GM18505 (cell line): Measurements from ENCODE around the gene AXL.
"Not testable (repeated sequence)": the region's sequence is repeated elsewhere in the genome, so short reads cannot be mapped to it uniquely, and the experiment has no call there.

Experiments used
- ATAC-seq: cut with Tn5 transposase; IDR thresholded peaks from one replicate; pipeline ENCODE4 v1.9.1; 2021; ENCODE audit not compliant: unreplicated experiment
- POLR2A ChIP-seq: IDR thresholded peaks from 4 replicates; pipeline ENCODE4 v1.6.1; 2011; ENCODE audit warnings: borderline replicate concordance; ENCODE audit not compliant: insufficient read depth, insufficient read length; ENCODE audit errors: extremely low read depth

Gene AXL

DNA sequence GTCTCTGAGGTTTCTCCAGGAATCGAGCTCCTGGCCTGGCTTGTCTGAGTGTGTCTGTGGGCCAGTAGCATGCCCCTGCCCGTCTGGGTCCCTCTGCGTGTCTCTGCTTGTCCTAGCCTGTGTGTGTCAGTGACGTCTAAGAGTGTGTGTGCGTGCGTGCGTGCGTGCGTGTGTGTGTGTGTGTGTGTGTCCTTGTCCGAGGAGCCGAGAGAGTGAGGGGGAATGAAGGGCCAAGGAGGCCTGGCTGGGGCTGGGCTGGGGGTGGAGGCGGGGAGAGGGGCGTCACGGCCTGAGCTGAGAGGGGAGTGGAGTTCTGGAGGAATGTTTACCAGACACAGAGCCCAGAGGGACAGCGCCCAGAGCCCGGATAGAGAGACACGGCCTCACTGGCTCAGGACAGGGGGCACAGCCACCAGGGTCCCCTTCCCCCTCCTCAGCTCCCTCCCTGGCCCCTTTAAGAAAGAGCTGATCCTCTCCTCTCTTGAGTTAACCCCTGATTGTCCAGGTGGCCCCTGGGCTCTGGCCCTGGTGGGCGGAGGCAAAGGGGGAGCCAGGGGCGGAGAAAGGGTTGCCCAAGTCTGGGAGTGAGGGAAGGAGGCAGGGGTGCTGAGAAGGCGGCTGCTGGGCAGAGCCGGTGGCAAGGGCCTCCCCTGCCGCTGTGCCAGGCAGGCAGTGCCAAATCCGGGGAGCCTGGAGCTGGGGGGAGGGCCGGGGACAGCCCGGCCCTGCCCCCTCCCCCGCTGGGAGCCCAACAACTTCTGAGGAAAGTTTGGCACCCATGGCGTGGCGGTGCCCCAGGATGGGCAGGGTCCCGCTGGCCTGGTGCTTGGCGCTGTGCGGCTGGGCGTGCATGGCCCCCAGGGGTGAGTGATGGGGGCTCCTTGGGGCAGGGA lies at the start of gene AXL:
AXL (plus strand) TSS at position 609 of the 893 bp plus-strand sequence; CDS start at position 779, 170 bp downstream.
- ATAC-seq = no peak
- no peak for TF ChIP-seq POLR2A

DNA sequence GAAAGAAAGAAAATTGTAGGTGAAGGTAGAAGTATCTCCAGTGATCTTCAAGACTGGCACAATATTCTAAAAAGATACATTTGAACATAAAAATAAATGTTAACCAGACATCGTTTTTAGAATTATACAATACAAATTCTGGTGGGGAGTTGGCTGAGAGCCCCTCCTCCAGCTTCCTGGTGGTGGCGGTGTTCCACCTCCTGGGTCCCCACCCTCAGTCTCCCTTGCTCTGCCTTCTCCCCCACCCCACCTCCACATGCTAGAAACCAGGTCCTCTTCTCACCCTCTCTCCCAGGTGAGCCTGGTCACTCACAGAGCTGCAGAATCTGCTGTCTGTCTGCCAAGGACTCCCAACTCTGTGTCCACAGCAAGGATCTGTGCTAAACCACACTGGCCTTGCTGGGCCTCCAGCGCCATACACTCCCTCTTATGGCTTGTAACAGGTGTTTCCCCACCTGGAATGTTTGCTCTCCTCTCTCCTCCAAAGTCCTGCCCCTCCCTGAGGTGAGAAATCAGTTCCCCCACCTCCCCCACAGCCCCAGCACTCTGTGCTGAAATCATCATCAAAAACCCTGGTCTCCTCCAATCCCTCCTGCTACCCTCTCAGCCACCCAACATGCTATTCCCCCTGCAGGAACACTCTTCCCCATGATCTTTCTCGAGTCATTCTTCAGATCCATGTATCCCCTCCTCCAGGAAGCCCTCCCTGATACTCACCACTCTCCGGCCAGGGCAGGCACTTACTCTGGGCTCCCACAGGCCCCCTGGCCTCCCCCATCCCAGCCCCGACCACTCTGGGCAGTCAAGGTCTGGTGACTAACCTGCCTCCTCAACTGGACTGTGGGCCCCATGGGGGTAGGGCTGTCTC lies 46.5 kb upstream of the AXL start:
- no peak for TF ChIP-seq POLR2A
- ATAC-seq = no peak

DNA sequence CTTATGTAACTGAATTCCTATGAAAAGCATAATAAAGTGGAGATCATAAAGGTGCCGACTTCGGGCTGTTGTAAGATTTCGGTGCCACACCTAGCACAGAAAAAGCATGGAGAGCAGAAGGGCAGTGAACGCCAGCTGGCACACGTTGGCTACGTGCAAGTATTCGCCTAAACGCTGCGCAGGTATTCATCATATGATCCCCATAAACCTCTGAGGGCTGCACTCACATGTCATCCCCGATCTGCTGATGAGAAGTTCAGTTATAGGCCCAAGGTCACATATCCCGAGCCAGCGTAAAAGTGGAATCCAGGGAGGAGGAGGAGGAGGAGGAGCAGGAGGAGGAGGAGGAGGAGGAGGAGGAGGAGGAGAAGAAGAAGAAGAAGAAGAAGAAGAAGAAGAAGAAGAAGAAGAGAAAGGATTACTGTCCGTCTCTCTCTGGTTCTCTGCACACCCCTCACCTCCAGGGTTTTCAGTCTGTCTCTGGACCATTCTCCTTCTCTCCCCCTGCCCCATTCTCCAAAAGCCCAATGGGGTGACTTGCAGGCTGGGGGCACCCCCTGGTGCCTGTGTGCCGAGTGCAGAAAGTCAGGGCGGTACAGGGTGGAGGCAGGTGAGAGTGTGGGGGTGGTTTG lies 44.6 kb upstream of the AXL start:
- no peak for TF ChIP-seq POLR2A
- ATAC-seq = no peak

DNA sequence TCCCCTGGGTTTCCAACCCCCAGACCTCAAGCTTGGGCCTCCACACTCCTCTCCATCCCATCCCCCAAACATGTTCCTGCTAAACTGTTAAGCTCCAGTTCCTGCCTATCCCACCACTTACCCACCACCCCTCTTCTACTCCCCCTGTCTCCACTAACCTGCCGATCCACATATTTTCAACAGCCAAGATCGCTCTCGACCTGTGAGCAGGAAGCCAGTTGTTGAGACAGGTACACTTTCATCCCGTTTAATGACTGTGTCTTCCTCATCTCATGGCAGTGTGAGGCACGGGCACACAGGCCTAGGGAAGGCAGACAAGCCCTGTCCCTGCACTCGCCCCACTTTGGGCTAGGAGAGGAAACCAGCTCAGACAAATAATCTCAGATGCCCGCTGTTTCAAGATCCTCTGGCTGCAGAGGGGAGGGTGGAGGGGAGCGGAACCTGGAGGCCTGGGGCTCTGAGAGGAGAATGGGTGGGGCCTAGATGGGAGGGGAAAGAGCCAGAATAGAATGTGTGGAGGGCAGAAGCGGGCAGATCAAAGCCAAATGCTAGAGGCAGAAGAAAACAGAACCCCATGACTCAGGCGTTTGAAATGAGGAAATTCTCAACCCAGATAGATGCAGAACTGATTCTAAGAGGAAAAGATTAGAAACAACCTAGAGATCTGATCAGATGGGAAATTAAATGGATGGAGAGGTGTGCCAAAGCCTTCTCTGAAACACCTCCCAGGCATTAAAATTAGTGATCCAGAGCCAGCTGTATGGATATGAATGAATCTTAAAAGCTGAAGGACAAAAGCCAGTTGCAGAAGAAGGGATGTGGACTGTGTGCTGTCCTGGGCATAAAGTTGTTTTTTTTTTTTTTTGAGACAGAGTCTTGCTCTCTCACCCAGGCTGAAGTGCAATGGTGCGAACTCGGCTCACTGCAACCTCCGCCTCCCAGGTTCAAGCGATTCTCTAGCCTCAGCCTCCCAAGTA lies 42.9 kb upstream of the AXL start:
- no peak for ATAC-seq
- no peak for TF ChIP-seq POLR2A

DNA sequence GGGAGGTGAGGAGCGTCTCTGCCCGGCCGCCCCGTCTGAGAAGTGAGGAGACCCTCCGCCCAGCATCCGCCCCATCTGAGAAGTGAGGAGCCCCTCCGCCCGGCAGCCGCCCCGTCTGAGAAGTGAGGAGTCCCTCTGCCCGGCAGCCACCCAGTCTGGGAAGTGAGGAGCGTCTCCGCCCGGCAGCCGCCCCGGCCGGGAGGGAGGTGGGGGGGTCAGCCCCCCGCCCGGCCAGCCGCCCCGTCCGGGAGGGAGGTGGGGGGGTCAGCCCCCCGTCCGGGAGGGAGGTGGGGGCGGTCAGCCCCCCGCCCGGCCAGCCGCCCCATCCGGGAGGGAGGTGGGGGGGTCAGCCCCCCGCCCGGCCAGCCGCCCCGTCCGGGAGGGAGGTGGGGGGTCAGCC lies 38.9 kb upstream of the AXL start:
- not testable (repeated sequence) for ATAC-seq

DNA sequence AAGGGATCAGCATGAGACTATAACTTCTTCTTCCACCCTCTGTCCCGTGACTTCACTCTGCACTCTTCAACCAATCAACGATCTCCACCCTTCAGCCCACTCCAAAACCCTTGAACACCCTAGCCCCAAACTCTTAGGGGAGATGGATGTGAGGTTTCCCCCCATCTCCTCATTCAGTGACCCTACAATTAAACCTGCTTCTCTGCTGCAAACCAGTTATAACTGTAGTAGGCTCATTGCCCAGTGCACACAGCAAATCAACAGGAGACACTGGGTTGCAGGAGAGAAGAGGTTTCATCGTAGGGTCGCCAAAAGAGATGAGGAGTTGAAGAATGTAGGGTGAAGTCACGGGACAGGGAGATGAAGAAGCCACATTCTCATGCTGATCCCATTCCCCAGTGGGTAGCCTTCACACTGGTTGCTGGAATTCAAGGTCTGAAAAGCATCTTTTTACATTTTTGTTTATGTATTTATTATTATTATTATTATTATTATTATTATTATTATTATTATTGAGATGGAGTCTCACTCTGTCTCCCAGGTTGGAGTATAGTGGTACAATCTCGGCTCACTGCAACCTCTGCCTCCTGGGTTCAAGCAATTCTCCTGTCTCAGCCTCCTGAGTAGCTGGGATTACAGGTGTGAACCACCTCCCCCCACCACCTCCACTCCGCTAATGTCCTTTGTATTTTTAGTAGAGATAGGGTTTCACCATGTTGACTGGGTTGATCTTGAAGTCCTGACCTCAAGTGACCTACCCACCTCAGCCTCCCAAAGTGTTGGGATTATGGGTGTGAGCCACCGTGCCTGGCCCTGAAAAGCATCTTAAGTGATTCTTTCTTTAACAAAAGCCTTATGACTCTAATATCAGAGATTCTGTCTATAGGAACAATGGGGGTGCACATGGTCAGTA lies 31.8 kb upstream of the AXL start:
- no peak for ATAC-seq
- TF ChIP-seq POLR2A = no peak

DNA sequence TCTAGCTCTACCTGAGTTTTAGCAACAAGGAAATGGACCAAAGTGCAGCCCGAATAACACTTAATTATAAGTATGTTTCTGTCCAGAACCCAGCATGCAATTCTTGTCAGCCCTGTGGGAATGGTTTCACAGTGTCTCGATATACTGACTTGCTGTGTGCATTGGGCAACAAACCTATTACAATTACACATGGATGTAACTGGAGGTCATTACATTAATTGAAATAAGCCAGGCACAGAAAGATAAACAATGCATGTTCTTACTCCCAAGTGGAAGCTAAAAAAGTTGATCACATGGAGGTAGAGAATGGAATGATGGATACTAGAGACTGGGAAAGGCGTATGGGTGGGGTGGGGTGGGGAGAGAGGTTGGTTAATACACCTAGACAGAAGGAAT lies 31.1 kb upstream of the AXL start:
- ATAC-seq = no peak

DNA sequence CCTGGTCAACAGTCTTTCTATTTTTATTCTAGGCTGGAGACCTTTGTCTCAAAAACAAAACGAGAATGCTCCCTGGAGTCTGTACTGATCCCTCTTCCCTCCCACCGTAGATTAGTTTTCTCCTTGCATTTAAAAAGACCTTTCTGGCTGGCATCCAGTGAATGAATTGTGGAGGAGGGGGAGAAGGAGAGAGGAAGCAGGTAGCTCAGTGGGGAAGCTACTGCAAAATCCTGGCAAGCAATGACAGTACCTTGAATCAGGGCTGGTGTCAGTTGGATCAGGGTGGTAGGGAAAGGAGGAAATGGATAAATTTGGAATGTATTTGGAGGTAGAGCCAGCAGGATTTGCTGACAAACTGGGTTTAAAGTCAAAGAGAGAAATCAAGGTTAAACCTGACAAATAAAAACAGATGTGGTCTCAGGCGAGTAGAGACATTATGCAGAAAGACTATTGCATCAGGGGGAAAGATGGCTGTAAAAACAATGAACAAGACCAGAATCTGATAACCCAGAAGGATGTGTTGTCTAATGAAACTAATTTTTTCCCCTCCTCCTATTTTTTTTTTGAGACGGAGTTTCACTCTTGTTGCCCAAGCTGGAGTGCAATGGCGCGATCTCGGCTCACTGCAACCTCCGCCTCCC lies 29.5 kb upstream of the AXL start:
- no peak for TF ChIP-seq POLR2A
- ATAC-seq = no peak

More for the DNA sequence above, 31.1 kb upstream of the AXL start:
- no peak for TF ChIP-seq POLR2A

DNA sequence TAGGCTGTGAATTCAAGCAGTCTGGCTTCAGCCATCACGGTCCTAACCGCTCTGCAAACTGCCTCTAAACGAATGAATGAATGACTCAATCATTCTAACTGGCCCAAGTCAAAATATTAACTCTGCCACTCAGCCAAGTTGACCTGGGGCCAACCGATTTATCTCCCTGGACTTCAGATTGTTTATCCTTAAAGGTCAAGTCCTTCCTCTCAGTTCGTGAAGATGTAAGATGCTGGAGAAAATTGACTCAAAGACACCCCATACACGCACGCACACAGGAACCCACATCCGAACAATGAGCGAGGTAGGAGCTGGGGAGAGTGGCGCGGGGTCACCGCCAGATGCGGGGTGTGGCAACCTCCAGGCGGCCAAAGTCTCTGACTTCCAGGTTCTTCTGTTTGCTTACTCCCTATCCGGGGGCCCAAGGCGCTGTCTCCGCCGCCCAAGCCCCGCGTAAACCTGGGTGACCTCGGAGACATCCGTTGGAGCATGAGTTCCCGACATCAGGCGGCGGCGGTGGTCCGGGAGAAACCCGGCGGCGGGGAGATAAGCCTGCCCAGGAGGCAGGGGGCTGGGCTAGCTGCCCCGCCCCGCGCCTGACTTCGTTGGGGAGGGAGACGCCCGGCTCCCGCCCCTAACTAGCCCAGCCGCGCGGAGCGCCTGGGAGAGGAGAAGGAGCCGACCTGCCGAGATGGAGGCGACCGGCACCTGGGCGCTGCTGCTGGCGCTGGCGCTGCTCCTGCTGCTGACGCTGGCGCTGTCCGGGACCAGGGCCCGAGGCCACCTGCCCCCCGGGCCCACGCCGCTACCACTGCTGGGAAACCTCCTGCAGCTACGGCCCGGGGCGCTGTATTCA lies 26.2 kb upstream of the AXL start, which contains the start of gene CYP2S1:
CYP2S1 (plus strand) TSS at position 646 of the 856 bp plus-strand sequence; CDS start at position 692, 46 bp downstream.
- TF ChIP-seq POLR2A = no peak
- no peak for ATAC-seq
